Neuronal stem cell (in vitro differentiated cells): ENCODE results near the gene CCDC3.

Experiments used
- DNase-seq: peaks from one replicate; pipeline ENCODE4 v3.0.0-alpha.2; 2013; ENCODE audit warnings: low spot score
- H2AFZ ChIP-seq: one replicate; pipeline ENCODE4 v1.6.1; 2013; ENCODE audit warnings: mild to moderate bottlenecking, low read length, inconsistent platforms
- H2AK5ac ChIP-seq: 2 replicates; pipeline ENCODE4 v1.6.1; 2013; ENCODE audit warnings: low read depth, mild to moderate bottlenecking, inconsistent platforms, low read length, moderate library complexity, mixed read lengths
- H2BK120ac ChIP-seq: 2 replicates; pipeline ENCODE4 v1.6.1; 2013; ENCODE audit warnings: low read depth, mild to moderate bottlenecking, inconsistent platforms, low read length, moderate library complexity, mixed read lengths
- H2BK12ac ChIP-seq: one replicate; pipeline ENCODE4 v1.6.1; 2013; ENCODE audit warnings: low read length, inconsistent platforms
- H2BK15ac ChIP-seq: 2 replicates; pipeline ENCODE4 v1.6.1; 2013; ENCODE audit warnings: mild to moderate bottlenecking, low read length, inconsistent platforms, mixed read lengths
- H2BK5ac ChIP-seq: one replicate; pipeline ENCODE4 v1.6.1; 2013; ENCODE audit warnings: inconsistent platforms, mild to moderate bottlenecking, low read length, moderate library complexity
- H3K14ac ChIP-seq: one replicate; pipeline ENCODE4 v1.6.1; 2013; ENCODE audit warnings: low read length, inconsistent platforms
- H3K18ac ChIP-seq: 2 replicates; pipeline ENCODE4 v1.6.1; 2013; ENCODE audit warnings: low read length, inconsistent platforms
- H3K23ac ChIP-seq: 2 replicates; pipeline ENCODE4 v1.6.1; 2013; ENCODE audit warnings: low read depth, mild to moderate bottlenecking, mixed read lengths, low read length, inconsistent platforms; ENCODE audit not compliant: poor library complexity
- H3K27ac ChIP-seq: replicated peaks from 3 replicates; pipeline ENCODE4 v1.5.1; 2013; ENCODE audit warnings: low read length, inconsistent platforms
- H3K27me3 ChIP-seq, 3 experiments: 2 replicates each; pipeline ENCODE4 v1.6.1; 2013; ENCODE audit warnings: low read length in 3 of 3, mild to moderate bottlenecking in 2 of 3, inconsistent platforms in 1 of 3, low read depth in 1 of 3, mixed read lengths in 1 of 3, moderate library complexity in 1 of 3; ENCODE audit not compliant: control insufficient read depth in 3 of 3, insufficient read depth in 3 of 3
- H3K36me3 ChIP-seq, 2 donors: replicated peaks in 1 of 2; 2 replicates each; pipeline ENCODE4 v1.6.1; 2013; ENCODE audit warnings: low read length in 2 of 2; ENCODE audit not compliant: control insufficient read depth in 2 of 2, insufficient read depth in 2 of 2
- H3K4ac ChIP-seq: 2 replicates; pipeline ENCODE4 v1.6.1; 2013; ENCODE audit warnings: inconsistent platforms, mild to moderate bottlenecking, low read length, moderate library complexity
- H3K4me1 ChIP-seq, 2 donors: 1 replicate in 1 of 2; 2 replicates in 1 of 2; pipeline ENCODE4 v1.6.1; 2013; ENCODE audit warnings: low read length in 2 of 2, low read depth in 1 of 2; ENCODE audit not compliant: control insufficient read depth in 2 of 2, insufficient read depth in 1 of 2
- H3K4me2 ChIP-seq: one replicate; pipeline ENCODE4 v1.6.1; 2013; ENCODE audit warnings: mild to moderate bottlenecking, low read length, inconsistent platforms; ENCODE audit not compliant: insufficient read depth, poor library complexity, severe bottlenecking
- H3K4me3 ChIP-seq, 2 donors: 2 replicates each; pipeline ENCODE4 v1.5.1; 2013; ENCODE audit warnings: low read length in 2 of 2, mild to moderate bottlenecking in 2 of 2, inconsistent platforms in 1 of 2, moderate library complexity in 1 of 2
- H3K79me1 ChIP-seq: one replicate; pipeline ENCODE4 v1.6.1; 2013; ENCODE audit warnings: low read depth, mild to moderate bottlenecking, inconsistent platforms, low read length, moderate library complexity
- H3K9ac ChIP-seq: one replicate; pipeline ENCODE4 v1.6.1; 2013; ENCODE audit warnings: mild to moderate bottlenecking, low read depth, low read length, inconsistent platforms; ENCODE audit not compliant: poor library complexity
- H3K9me3 ChIP-seq, 2 donors: replicated peaks in 1 of 2; 2 replicates each; pipeline versions ENCODE3 to v1.6.1; 2013; ENCODE audit warnings: low read length in 2 of 2, mild to moderate bottlenecking in 2 of 2, inconsistent platforms in 1 of 2, low read depth in 1 of 2, mixed read lengths in 1 of 2, moderate library complexity in 1 of 2; ENCODE audit not compliant: control insufficient read depth in 2 of 2, insufficient read depth in 1 of 2
- H4K8ac ChIP-seq: one replicate; pipeline ENCODE4 v1.6.1; 2013; ENCODE audit warnings: low read depth, mild to moderate bottlenecking, inconsistent platforms, low read length, moderate library complexity
- H4K91ac ChIP-seq: one replicate; pipeline ENCODE4 v1.6.1; 2013; ENCODE audit warnings: low read length, low read depth, mild to moderate bottlenecking, inconsistent platforms; ENCODE audit not compliant: poor library complexity
- WGBS, 2 donors: extraction: QIAGEN DNeasy Blood & Tissue Kit; methylation state at CpG; one replicate each; pipeline ENCODE4 v1.1.7; 2013; ENCODE audit warnings: missing lambda C conversion rate in 2 of 2, mixed read lengths in 1 of 2; ENCODE audit not compliant: insufficient read length in 2 of 2, insufficient replicate concordance in 1 of 2; ENCODE audit errors: extremely low coverage in 2 of 2; 5-methylcytosine and 5-hydroxymethylcytosine counted together

Gene CCDC3

GRCh38 chr10:13016886-13017285 is 15.4 kb upstream of the CCDC3 start:
- H3K27ac ChIP-seq = no peak overlapping the region
- H3K18ac ChIP-seq = no peak overlapping the region
- WGBS, 2 donors = no CpG with 5 or more reads among the region's 10 CpGs
- no peak overlapping the region for H2BK120ac ChIP-seq
- no peak overlapping the region for H4K8ac ChIP-seq
- peak overlapping the region; percentile 68 for H2AFZ ChIP-seq
- H3K14ac ChIP-seq = no peak overlapping the region
- H2BK5ac ChIP-seq = no peak overlapping the region
- no peaks in the 10 kb centered on the region for H3K27me3 ChIP-seq
- no peak overlapping the region for H3K23ac ChIP-seq
- H2BK12ac ChIP-seq = no peak overlapping the region
- H3K4me1 ChIP-seq = peaks cover 0 to 7% of the 10 kb centered on the region in 2 donors
- H3K9me3 ChIP-seq = peaks cover 0 to 3% of the 10 kb centered on the region in 2 donors
- no peak for DNase-seq
- no peaks in the 10 kb centered on the region for H3K79me1 ChIP-seq
- H3K9ac ChIP-seq = no peak overlapping the region
- no peaks in the 10 kb centered on the region for H3K36me3 ChIP-seq
- H3K4ac ChIP-seq = no peak overlapping the region
- H2BK15ac ChIP-seq = no peak overlapping the region
- H3K4me2 ChIP-seq = no peak overlapping the region
- H2AK5ac ChIP-seq = no peak overlapping the region
- no peak overlapping the region for H3K4me3 ChIP-seq
- no peak overlapping the region for H4K91ac ChIP-seq

GRCh38 chr10:13016426-13016825 is 14.9 kb upstream of the CCDC3 start:
- Histone ChIP-seq H4K91ac (no peak overlapping the region), H3K9me3 (peaks cover 0 to 3% of the 10 kb centered on the region in 2 donors), H3K18ac (no peak overlapping the region), H2BK5ac (no peak overlapping the region), H3K4me3 (no peak overlapping the region), H3K14ac (no peak overlapping the region), H3K4ac (no peak overlapping the region), H3K27ac (no peak overlapping the region), H2BK15ac (no peak overlapping the region), H2AFZ (peak overlapping the region; percentile 68), H3K4me1 (peaks cover 0 to 7% of the 10 kb centered on the region in 2 donors), H3K9ac (no peak overlapping the region), H2AK5ac (no peak overlapping the region), H3K36me3 (no peaks in the 10 kb centered on the region), H4K8ac (no peak overlapping the region), H3K27me3 (no peaks in the 10 kb centered on the region), H3K79me1 (no peaks in the 10 kb centered on the region), H2BK12ac (no peak overlapping the region), H2BK120ac (no peak overlapping the region), H3K23ac (no peak overlapping the region), H3K4me2 (no peak overlapping the region)
- no peak for DNase-seq
- no CpG with 5 or more reads among the region's 5 CpGs for WGBS, 2 donors

GRCh38 chr10:13006037-13006436 is 4.5 kb upstream of the CCDC3 start:
- Histone ChIP-seq H2BK15ac (no peak overlapping the region), H2BK12ac (no peak overlapping the region), H3K23ac (no peak overlapping the region), H2AFZ (no peak overlapping the region), H3K4me2 (no peak overlapping the region), H3K4ac (no peak overlapping the region), H2BK5ac (no peak overlapping the region), H3K27me3 (peaks cover 4 to 41% (median 14%) of the 10 kb centered on the region in 3 experiments), H4K8ac (no peak overlapping the region), H3K36me3 (peaks cover 0 to 2% of the 10 kb centered on the region in 2 donors), H3K14ac (no peak overlapping the region), H2AK5ac (no peak overlapping the region), H3K4me1 (no peaks in the 10 kb centered on the region), H2BK120ac (no peak overlapping the region), H3K4me3 (no peak overlapping the region), H3K9me3 (no peaks in the 10 kb centered on the region), H3K27ac (no peak overlapping the region), H3K9ac (no peak overlapping the region), H3K18ac (no peak overlapping the region), H3K79me1 (no peaks in the 10 kb centered on the region), H4K91ac (no peak overlapping the region)
- WGBS, 2 donors = no CpG with 5 or more reads among the region's 3 CpGs
- DNase-seq = no peak

GRCh38 chr10:13003759-13004158 is 2.2 kb upstream of the CCDC3 start:
- no peak overlapping the region for H3K9ac ChIP-seq
- no peak overlapping the region for H4K8ac ChIP-seq
- no peak overlapping the region for H3K4me3 ChIP-seq
- H2BK15ac ChIP-seq = no peak overlapping the region
- peaks cover 0 to 2% of the 10 kb centered on the region in 2 donors for H3K36me3 ChIP-seq
- DNase-seq = no peak
- no peak overlapping the region for H2AK5ac ChIP-seq
- H3K4me1 ChIP-seq = no peaks in the 10 kb centered on the region
- H3K27ac ChIP-seq = no peak overlapping the region
- no peak overlapping the region for H2AFZ ChIP-seq
- no peak overlapping the region for H2BK5ac ChIP-seq
- H3K4me2 ChIP-seq = no peak overlapping the region
- H3K18ac ChIP-seq = no peak overlapping the region
- H3K27me3 ChIP-seq = peaks cover 5 to 64% (median 24%) of the 10 kb centered on the region in 3 experiments
- no CpG with 5 or more reads among the region's 3 CpGs for WGBS, 2 donors
- H3K4ac ChIP-seq = no peak overlapping the region
- H3K9me3 ChIP-seq = no peaks in the 10 kb centered on the region
- H3K23ac ChIP-seq = no peak overlapping the region
- no peak overlapping the region for H2BK12ac ChIP-seq
- H2BK120ac ChIP-seq = no peak overlapping the region
- H3K14ac ChIP-seq = no peak overlapping the region
- no peaks in the 10 kb centered on the region for H3K79me1 ChIP-seq
- no peak overlapping the region for H4K91ac ChIP-seq
